Endometrial microvascular endothelial cells (primary cell): ENCODE measurements around the gene WDFY2. TPM values are rescaled to one million over a fixed set of nuclear protein-coding genes. Genes with fewer than 3 reads are reported as not detected.

Source experiments
- in situ Hi-C: cut with HindIII; loops from 2 replicates; pipeline ENCODE4 v1.10.0; 2017; ENCODE audit warnings: low sequenced_read_pairs, low pct_unique_long_range_greater_than_20kb; ENCODE audit errors: inconsistent ontology term
- total RNA-seq: library from RNA; depleted of rRNA; stranded (reverse); fragments of >200 nt; gene quantifications from one replicate; pipeline ENCODE4 v1.2.3, GENCODE V29; 2015; ENCODE audit errors: inconsistent ontology term

WDFY2 gene
- total RNA-seq, 1 donor from 2014 or later: 1.6 TPM

GRCh38 chr13:51771418-51772104 is 187.3 kb downstream of the WDFY2 start:
- in situ Hi-C loops: no loop called here

GRCh38 chr13:51772105-51772455 is 187.8 kb downstream of the WDFY2 start:
- in situ Hi-C loops: no loop called here

GRCh38 chr13:51772781-51773180 is 188.5 kb downstream of the WDFY2 start:
- in situ Hi-C loops: no loop called here

- in situ Hi-C loops: no loop called here
Observed at GRCh38 chr13:51773515-51773914, 189.3 kb downstream of the WDFY2 start.

- in situ Hi-C loops: no loop called here
Observed at GRCh38 chr13:51776179-51776578, 191.9 kb downstream of the WDFY2 start.

GRCh38 chr13:51777921-51778320 is 193.7 kb downstream of the WDFY2 start:
- in situ Hi-C loops: no loop called here

GRCh38 chr13:51778392-51778791 is 194.1 kb downstream of the WDFY2 start:
- in situ Hi-C loops: no loop called here

GRCh38 chr13:51780099-51780498 is 195.8 kb downstream of the WDFY2 start:
- in situ Hi-C loops: no loop called here

GRCh38 chr13:51781246-51782022 is 197.2 kb downstream of the WDFY2 start:
- in situ Hi-C loops: no loop called here

- in situ Hi-C loops: no loop called here
Observed at GRCh38 chr13:51782026-51782710, 197.9 kb downstream of the WDFY2 start.

- in situ Hi-C loops: no loop called here
Observed at GRCh38 chr13:51783428-51784094, 199.3 kb downstream of the WDFY2 start.

- in situ Hi-C loops: no loop called here
Observed at GRCh38 chr13:51784097-51784496, 199.8 kb downstream of the WDFY2 start.

- in situ Hi-C loops: no loop called here
Observed at GRCh38 chr13:51785712-51786424, 201.6 kb downstream of the WDFY2 start.

- in situ Hi-C loops: no loop called here
Observed at GRCh38 chr13:51786425-51787265, 202.4 kb downstream of the WDFY2 start.

GRCh38 chr13:51793570-51794271 is 209.5 kb downstream of the WDFY2 start:
- in situ Hi-C loops: no loop called here

- in situ Hi-C loops: no loop called here
Observed at GRCh38 chr13:51794964-51795363, 210.7 kb downstream of the WDFY2 start.

- in situ Hi-C loops: no loop called here
Observed at GRCh38 chr13:51795419-51795818, 211.2 kb downstream of the WDFY2 start.
